ENCODE results near the gene OPTC.

The OPTC gene

DNA sequence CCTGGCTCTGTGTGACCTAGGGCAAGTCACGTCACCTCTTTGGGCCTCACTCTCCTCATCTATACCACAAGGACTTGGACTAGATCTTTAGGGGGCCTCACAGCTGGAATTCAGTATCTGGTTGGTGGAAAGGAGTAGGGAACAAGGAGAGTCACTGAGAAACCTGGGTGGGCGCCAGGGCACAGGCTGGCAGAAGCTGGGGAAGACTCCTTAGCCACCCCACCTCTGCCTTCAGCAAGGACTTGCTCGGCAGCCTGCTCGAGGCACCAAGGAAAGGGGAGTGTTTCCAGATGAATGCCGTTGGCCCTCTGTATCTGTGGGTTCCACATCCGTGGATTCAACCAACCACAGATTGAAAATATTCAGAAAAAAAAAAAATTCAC is 1.2 kb upstream of the OPTC start:
- H3K79me2 ChIP-seq (ENCODE audit: low read length): no peaks in the 10 kb centered on the region
- no peak for DNase-seq
- no peaks in the 10 kb centered on the region for H3K9me2 ChIP-seq (replicated peaks; ENCODE audit: insufficient read depth, low read length)
- no peak overlapping the region for H2AFZ ChIP-seq (ENCODE audit: low read length)
- no peaks in the 10 kb centered on the region for H3F3A ChIP-seq (ENCODE audit: insufficient read depth, low read length)
- H3K9me3 ChIP-seq (replicated peaks; ENCODE audit: insufficient read depth, low read length): no peaks in the 10 kb centered on the region
- H3K27me3 ChIP-seq (replicated peaks; ENCODE audit: insufficient read depth, low read length): no peaks in the 10 kb centered on the region
- no peaks in the 10 kb centered on the region for H3K36me3 ChIP-seq (replicated peaks; ENCODE audit: insufficient read depth, low read length)
- H3K4me2 ChIP-seq (ENCODE audit: low read depth, low read length): no peak overlapping the region
- H3K4me1 ChIP-seq (ENCODE audit: low read length): no peaks in the 10 kb centered on the region
- TF ChIP-seq EZH2 (optimal IDR thresholded peaks at IDR 0.05; ENCODE audit: low read depth, low read length) (no peak), EZH2phosphoT487 (IDR thresholded peaks at IDR 0.05; ENCODE audit: low read length) (no peak), CTCF (IDR thresholded peaks at IDR 0.05; ENCODE audit: low read length) (no peak)
- no peak overlapping the region for H3K9ac ChIP-seq (ENCODE audit: low read length)
- H3K27ac ChIP-seq (ENCODE audit: low read length): no peak overlapping the region
- no peak overlapping the region for H3K4me3 ChIP-seq (ENCODE audit: low read length)
- H4K20me1 ChIP-seq (ENCODE audit: insufficient read depth, low read length): no peaks in the 10 kb centered on the region

DNA sequence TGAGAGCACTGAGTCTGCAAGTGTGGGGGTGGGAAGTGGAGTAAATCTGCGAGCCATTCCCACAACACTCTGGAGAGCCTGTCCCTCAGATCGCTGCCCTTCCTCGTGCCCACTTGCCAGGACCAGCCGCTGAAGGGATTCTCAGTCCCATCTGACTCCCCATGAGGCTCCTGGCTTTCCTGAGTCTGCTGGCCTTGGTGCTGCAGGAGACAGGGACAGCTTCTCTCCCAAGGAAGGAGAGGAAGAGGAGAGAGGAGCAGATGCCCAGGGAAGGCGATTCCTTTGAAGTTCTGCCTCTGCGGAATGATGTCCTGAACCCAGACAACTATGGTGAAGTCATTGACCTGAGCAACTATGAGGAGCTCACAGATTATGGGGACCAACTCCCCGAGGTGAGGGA is 1.9 kb downstream of the OPTC start:
- no peaks in the 10 kb centered on the region for H3K9me3 ChIP-seq (replicated peaks; ENCODE audit: insufficient read depth, low read length)
- no peak for DNase-seq
- H3K4me2 ChIP-seq (ENCODE audit: low read depth, low read length): no peak overlapping the region
- no peak overlapping the region for H2AFZ ChIP-seq (ENCODE audit: low read length)
- H3K36me3 ChIP-seq (replicated peaks; ENCODE audit: insufficient read depth, low read length): no peaks in the 10 kb centered on the region
- no peak overlapping the region for H3K27ac ChIP-seq (ENCODE audit: low read length)
- no peak overlapping the region for H3K9ac ChIP-seq (ENCODE audit: low read length)
- no peak overlapping the region for H3K4me3 ChIP-seq (ENCODE audit: low read length)
- H4K20me1 ChIP-seq (ENCODE audit: insufficient read depth, low read length): no peaks in the 10 kb centered on the region
- H3K79me2 ChIP-seq (ENCODE audit: low read length): no peaks in the 10 kb centered on the region
- no peaks in the 10 kb centered on the region for H3K27me3 ChIP-seq (replicated peaks; ENCODE audit: insufficient read depth, low read length)
- TF ChIP-seq EZH2 (optimal IDR thresholded peaks at IDR 0.05; ENCODE audit: low read depth, low read length) (no peak), CTCF (IDR thresholded peaks at IDR 0.05; ENCODE audit: low read length) (no peak), EZH2phosphoT487 (IDR thresholded peaks at IDR 0.05; ENCODE audit: low read length) (no peak)
- no peaks in the 10 kb centered on the region for H3K9me2 ChIP-seq (replicated peaks; ENCODE audit: insufficient read depth, low read length)
- H3K4me1 ChIP-seq (ENCODE audit: low read length): no peaks in the 10 kb centered on the region
- H3F3A ChIP-seq (ENCODE audit: insufficient read depth, low read length): no peaks in the 10 kb centered on the region

DNA sequence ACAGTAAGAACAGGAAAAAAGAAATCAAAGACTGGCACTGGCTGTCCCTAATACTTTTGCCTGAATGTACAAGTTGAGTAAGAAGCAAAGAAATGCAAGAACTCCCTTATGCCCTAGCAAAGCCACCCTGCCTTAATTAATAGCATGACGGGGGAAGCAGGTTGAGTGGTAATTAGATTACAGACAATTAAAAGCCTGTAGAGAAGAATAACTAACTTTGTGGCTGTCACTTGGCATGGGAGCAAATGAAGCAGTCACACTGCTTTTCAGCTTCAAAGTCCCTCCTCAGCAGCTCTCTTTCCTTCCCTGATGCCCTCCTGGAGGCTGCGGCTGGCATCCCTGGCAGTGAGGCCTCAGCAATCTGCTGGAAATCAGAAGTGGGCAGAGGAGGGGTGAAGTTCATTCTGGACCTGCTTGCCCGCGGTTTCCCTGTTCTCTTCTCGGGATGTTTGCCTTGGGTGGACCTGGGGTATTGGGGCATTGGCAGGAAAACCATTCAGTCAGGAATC is 3.4 kb downstream of the OPTC start:
- TF ChIP-seq CTCF (IDR thresholded peaks at IDR 0.05; ENCODE audit: low read length) (no peak), EZH2 (optimal IDR thresholded peaks at IDR 0.05; ENCODE audit: low read depth, low read length) (no peak), EZH2phosphoT487 (IDR thresholded peaks at IDR 0.05; ENCODE audit: low read length) (no peak)
- H3K4me2 ChIP-seq (ENCODE audit: low read depth, low read length): no peak overlapping the region
- H2AFZ ChIP-seq (ENCODE audit: low read length): no peak overlapping the region
- H3K27ac ChIP-seq (ENCODE audit: low read length): no peak overlapping the region
- no peaks in the 10 kb centered on the region for H3K79me2 ChIP-seq (ENCODE audit: low read length)
- no peaks in the 10 kb centered on the region for H3K4me1 ChIP-seq (ENCODE audit: low read length)
- no peak overlapping the region for H3K4me3 ChIP-seq (ENCODE audit: low read length)
- no peaks in the 10 kb centered on the region for H3K9me2 ChIP-seq (replicated peaks; ENCODE audit: insufficient read depth, low read length)
- no peaks in the 10 kb centered on the region for H4K20me1 ChIP-seq (ENCODE audit: insufficient read depth, low read length)
- no peak overlapping the region for H3K9ac ChIP-seq (ENCODE audit: low read length)
- no peak for DNase-seq
- H3F3A ChIP-seq (ENCODE audit: insufficient read depth, low read length): no peaks in the 10 kb centered on the region
- no peaks in the 10 kb centered on the region for H3K36me3 ChIP-seq (replicated peaks; ENCODE audit: insufficient read depth, low read length)
- no peaks in the 10 kb centered on the region for H3K27me3 ChIP-seq (replicated peaks; ENCODE audit: insufficient read depth, low read length)
- no peaks in the 10 kb centered on the region for H3K9me3 ChIP-seq (replicated peaks; ENCODE audit: insufficient read depth, low read length)
